Measurements from ENCODE around the gene PIEZO1.

PIEZO1 gene

GRCh38 chr16:88755745-88756443, 29.1 kb downstream of the PIEZO1 start:
- no peak for TF ChIP-seq MYC (IDR thresholded peaks at IDR 0.05; ENCODE audit: low read depth, low read length)
- TF ChIP-seq CTCF (IDR thresholded peaks at IDR 0.05; ENCODE audit: low read depth, low read length): no peak
- no peak for TF ChIP-seq MAX (IDR thresholded peaks at IDR 0.05; ENCODE audit: low read depth, low read length)
- no peak for TF ChIP-seq POLR2A (IDR thresholded peaks at IDR 0.05; ENCODE audit: extremely low read depth, insufficient read length)
- H3K4me3 ChIP-seq (ENCODE audit: low read depth, low read length): no peak overlapping the region
- no peak for DNase-seq (ENCODE audit: low read depth)

- H3K4me3 ChIP-seq (ENCODE audit: low read depth, low read length): no peak overlapping the region
- no peak for TF ChIP-seq MYC (IDR thresholded peaks at IDR 0.05; ENCODE audit: low read depth, low read length)
- no peak for TF ChIP-seq POLR2A (IDR thresholded peaks at IDR 0.05; ENCODE audit: extremely low read depth, insufficient read length)
- no peak for TF ChIP-seq CTCF (IDR thresholded peaks at IDR 0.05; ENCODE audit: low read depth, low read length)
- TF ChIP-seq MAX (IDR thresholded peaks at IDR 0.05; ENCODE audit: low read depth, low read length): no peak
- DNase-seq (ENCODE audit: low read depth): no peak
Observed at GRCh38 chr16:88754912-88755744, 29.9 kb downstream of the PIEZO1 start.

- TF ChIP-seq MYC (IDR thresholded peaks at IDR 0.05; ENCODE audit: low read depth, low read length) (no peak), POLR2A (IDR thresholded peaks at IDR 0.05; ENCODE audit: extremely low read depth, insufficient read length) (no peak), MAX (IDR thresholded peaks at IDR 0.05; ENCODE audit: low read depth, low read length) (no peak), CTCF (IDR thresholded peaks at IDR 0.05; ENCODE audit: low read depth, low read length) (no peak)
- DNase-seq (ENCODE audit: low read depth): no peak
- no peak overlapping the region for H3K4me3 ChIP-seq (ENCODE audit: low read depth, low read length)
Observed at GRCh38 chr16:88754109-88754911, 30.7 kb downstream of the PIEZO1 start.

GRCh38 chr16:88753602-88754001, 31.4 kb downstream of the PIEZO1 start:
- DNase-seq (ENCODE audit: low read depth): no peak
- TF ChIP-seq MYC (IDR thresholded peaks at IDR 0.05; ENCODE audit: low read depth, low read length) (no peak), CTCF (IDR thresholded peaks at IDR 0.05; ENCODE audit: low read depth, low read length) (no peak), MAX (IDR thresholded peaks at IDR 0.05; ENCODE audit: low read depth, low read length) (no peak), POLR2A (IDR thresholded peaks at IDR 0.05; ENCODE audit: extremely low read depth, insufficient read length) (no peak)
- no peak overlapping the region for H3K4me3 ChIP-seq (ENCODE audit: low read depth, low read length)

GRCh38 chr16:88753191-88753590, 31.8 kb downstream of the PIEZO1 start:
- H3K4me3 ChIP-seq (ENCODE audit: low read depth, low read length): no peak overlapping the region
- TF ChIP-seq MAX (IDR thresholded peaks at IDR 0.05; ENCODE audit: low read depth, low read length) (no peak), MYC (IDR thresholded peaks at IDR 0.05; ENCODE audit: low read depth, low read length) (no peak), POLR2A (IDR thresholded peaks at IDR 0.05; ENCODE audit: extremely low read depth, insufficient read length) (no peak), CTCF (IDR thresholded peaks at IDR 0.05; ENCODE audit: low read depth, low read length) (no peak)
- DNase-seq (ENCODE audit: low read depth): no peak
